GM10266 (cell line): ENCODE data around the gene GABRD.

Source experiments
- DNase-seq: peaks from one replicate; pipeline ENCODE4 v3.0.0; 2012; ENCODE audit errors: extremely low spot score
- TF ChIP-seq, protein P1 (sequence below): IDR thresholded peaks from 2 replicates; pipeline ENCODE4 v1.5.1; 2012; ENCODE audit warnings: mild to moderate bottlenecking, low read depth; ENCODE audit not compliant: control insufficient read depth, insufficient read depth; ENCODE audit errors: missing control alignments

GABRD gene

DNA sequence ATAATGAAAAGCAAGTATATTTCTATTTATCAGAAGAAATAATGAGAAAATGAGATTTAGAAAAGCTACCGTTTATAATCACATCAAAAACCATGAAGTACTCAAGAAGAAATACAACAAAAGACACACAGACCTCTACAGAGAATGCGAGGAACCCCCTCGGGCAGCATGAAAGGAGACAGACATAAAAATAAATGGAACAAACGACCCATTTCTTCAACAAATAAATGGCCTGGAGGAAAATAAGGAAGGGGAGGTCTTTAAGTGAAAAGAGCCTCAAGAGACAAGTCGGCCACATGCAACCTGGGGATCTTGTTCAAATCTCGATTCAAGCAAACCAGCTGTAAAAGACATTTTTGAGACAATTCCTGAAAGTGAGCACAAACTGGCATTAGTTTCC lies 21.6 kb upstream of the GABRD start:
- TF ChIP-seq, protein P1, sequence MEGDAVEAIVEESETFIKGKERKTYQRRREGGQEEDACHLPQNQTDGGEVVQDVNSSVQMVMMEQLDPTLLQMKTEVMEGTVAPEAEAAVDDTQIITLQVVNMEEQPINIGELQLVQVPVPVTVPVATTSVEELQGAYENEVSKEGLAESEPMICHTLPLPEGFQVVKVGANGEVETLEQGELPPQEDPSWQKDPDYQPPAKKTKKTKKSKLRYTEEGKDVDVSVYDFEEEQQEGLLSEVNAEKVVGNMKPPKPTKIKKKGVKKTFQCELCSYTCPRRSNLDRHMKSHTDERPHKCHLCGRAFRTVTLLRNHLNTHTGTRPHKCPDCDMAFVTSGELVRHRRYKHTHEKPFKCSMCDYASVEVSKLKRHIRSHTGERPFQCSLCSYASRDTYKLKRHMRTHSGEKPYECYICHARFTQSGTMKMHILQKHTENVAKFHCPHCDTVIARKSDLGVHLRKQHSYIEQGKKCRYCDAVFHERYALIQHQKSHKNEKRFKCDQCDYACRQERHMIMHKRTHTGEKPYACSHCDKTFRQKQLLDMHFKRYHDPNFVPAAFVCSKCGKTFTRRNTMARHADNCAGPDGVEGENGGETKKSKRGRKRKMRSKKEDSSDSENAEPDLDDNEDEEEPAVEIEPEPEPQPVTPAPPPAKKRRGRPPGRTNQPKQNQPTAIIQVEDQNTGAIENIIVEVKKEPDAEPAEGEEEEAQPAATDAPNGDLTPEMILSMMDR, result no peak
- no peak for DNase-seq

GRCh38 chr1:2000432-2000831 lies 18.7 kb upstream of the GABRD start:
- DNase-seq, result no peak
- TF ChIP-seq, protein P1, result no peak

DNA sequence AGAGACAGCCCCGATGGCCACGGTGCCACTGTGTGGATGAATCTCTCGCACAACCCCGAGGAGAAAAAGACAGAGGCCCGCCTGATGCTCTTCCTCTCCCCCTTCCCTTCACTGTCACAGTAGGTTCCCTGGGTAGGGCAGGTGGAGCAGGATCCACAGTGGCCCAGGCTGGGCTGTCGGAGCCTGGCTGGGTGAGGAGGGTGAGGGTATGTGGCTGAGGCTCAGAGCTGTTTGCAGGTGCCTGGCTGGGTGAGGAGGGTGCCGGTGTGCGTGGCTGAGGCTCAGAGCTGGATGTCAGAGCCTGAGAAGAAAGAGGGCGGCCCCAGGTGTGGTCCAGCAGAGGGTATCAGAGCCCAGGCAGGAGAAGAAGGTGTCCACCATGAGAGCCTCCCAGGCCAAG lies 18.3 kb upstream of the GABRD start:
- TF ChIP-seq, protein P1, result no peak
- DNase-seq, result no peak

- TF ChIP-seq, protein P1, result no peak
Observed at GRCh38 chr1:2001773-2002411, 17.3 kb upstream of the GABRD start.

DNA sequence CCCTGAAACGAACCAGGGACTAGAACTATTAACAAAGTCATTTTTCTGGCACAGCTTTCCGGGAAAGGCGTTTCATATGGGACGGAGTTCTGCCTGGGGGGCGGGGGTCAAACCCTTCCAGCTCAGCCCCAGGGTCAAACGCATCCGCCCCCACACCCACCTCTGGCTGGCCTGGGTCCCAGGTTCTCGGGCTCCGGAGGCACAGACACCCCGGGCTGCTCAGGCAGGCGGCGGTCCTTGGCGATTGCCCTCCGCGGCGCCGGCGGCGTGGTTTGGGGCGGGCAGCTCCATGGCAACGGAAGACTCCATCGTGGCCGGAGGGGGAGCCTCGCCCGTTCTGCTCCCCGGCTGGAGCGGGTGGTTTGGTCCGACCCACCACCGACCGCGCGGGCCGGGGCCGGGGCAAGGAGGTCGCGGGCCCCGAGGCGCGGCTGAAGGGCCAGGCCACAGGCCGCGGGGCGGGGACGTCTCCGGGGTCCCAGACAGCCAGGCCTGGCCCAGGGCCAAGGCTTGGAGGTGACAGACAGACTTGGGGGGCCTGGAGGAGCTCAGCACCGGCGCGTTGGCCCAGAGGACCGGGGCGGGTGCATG lies 15.5 kb upstream of the GABRD start, which contains the start of gene CFAP74:
CFAP74 (minus strand) TSS at position 246 of the 591 bp plus-strand sequence. CDS start 12,830 bp downstream, outside the sequence.
- TF ChIP-seq, protein P1, result no peak
- no peak for DNase-seq

More at GRCh38 chr1:2001773-2002411, 17.3 kb upstream of the GABRD start:
- no peak for DNase-seq

DNA sequence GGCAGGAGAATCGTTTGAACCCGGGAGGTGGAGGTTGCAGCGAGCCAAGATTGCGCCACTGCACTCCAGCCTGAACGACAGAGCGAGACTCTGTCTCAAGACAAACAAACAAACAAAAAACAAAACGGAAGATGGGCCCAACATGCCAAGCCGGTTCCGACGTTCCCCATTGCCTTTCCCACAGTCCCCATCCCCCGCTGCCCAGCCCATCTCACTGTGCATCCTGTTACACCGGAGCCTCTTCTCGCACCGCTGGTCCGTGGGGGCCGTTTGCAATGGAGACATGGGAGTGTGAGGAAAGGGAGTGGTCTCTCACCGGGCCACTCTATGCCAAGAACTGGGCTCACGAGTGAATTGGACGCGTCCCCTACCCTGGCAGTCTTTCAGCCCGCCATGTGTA lies 14.3 kb upstream of the GABRD start:
- TF ChIP-seq, protein P1, result no peak
- DNase-seq, result no peak
